HG03457 (cell line): ENCODE results near the gene PATL1.
"Not testable (repeated sequence)": the region's sequence is repeated elsewhere in the genome, so short reads cannot be mapped to it uniquely, and the experiment has no call there.

Experiments used
- ATAC-seq: cut with Tn5 transposase; IDR thresholded peaks from one replicate; pipeline ENCODE4 v1.9.1; 2021; ENCODE audit warnings: moderate number of reproducible peaks; ENCODE audit not compliant: unreplicated experiment

The PATL1 gene

GRCh38 chr11:59674291-59674690 is 5.5 kb upstream of the PATL1 start:
- no peak for ATAC-seq

- ATAC-seq, result no peak
Observed at GRCh38 chr11:59673291-59673690, 4.5 kb upstream of the PATL1 start.

GRCh38 chr11:59671471-59671870 is 2.6 kb upstream of the PATL1 start:
- ATAC-seq, result no peak

- no peak for ATAC-seq
Observed at GRCh38 chr11:59669611-59670009, 773 bp upstream of the PATL1 start.

- peak; percentile 7 for ATAC-seq
Observed at GRCh38 chr11:59668188-59668949, 468 bp downstream of the PATL1 start.

- ATAC-seq, result no peak
Observed at GRCh38 chr11:59667812-59668187, 1.0 kb downstream of the PATL1 start.

GRCh38 chr11:59666969-59667368 is 1.9 kb downstream of the PATL1 start:
- no peak for ATAC-seq

- ATAC-seq, result no peak
Observed at GRCh38 chr11:59660621-59661020, 8.2 kb downstream of the PATL1 start.

- ATAC-seq, result no peak
Observed at GRCh38 chr11:59659981-59660380, 8.9 kb downstream of the PATL1 start.

- ATAC-seq, result no peak
Observed at GRCh38 chr11:59658036-59658435, 10.8 kb downstream of the PATL1 start.

- ATAC-seq, result no peak
Observed at GRCh38 chr11:59654893-59655292, 13.9 kb downstream of the PATL1 start.

GRCh38 chr11:59647245-59647980 is 21.4 kb downstream of the PATL1 start:
- ATAC-seq, result no peak

GRCh38 chr11:59644528-59644927 is 24.3 kb downstream of the PATL1 start:
- ATAC-seq, result no peak

- ATAC-seq, result no peak
Observed at GRCh38 chr11:59643390-59643789, 25.4 kb downstream of the PATL1 start.

- no peak for ATAC-seq
Observed at GRCh38 chr11:59641156-59641555, 27.7 kb downstream of the PATL1 start.

- ATAC-seq, result no peak
Observed at GRCh38 chr11:59630493-59630892, 38.3 kb downstream of the PATL1 start.

- no peak for ATAC-seq
Observed at GRCh38 chr11:59629996-59630395, 38.8 kb downstream of the PATL1 start.

- not testable (repeated sequence) for ATAC-seq
Observed at GRCh38 chr11:59626969-59627368, 41.9 kb downstream of the PATL1 start.

GRCh38 chr11:59625703-59626102 is 43.1 kb downstream of the PATL1 start:
- no peak for ATAC-seq

- no peak for ATAC-seq
Observed at GRCh38 chr11:59617876-59618275, 51.0 kb downstream of the PATL1 start.

- no peak for ATAC-seq
Observed at GRCh38 chr11:59616396-59616982, 52.3 kb downstream of the PATL1 start.
